Femur (tissue), 1 donor: ENCODE measurements around the gene ADD3.

ENCODE experiments used
- DNase-seq: peaks from one replicate; pipeline ENCODE4 v3.0.0-alpha.2; 2017

ADD3 gene

GRCh38 chr10:110006358-110007160 lies 1.2 kb upstream of the ADD3 start:
- DNase-seq = peak; percentile 87

- DNase-seq = no peak
Observed at GRCh38 chr10:110007161-110007700, 553 bp upstream of the ADD3 start.

GRCh38 chr10:110008518-110009339 lies 945 bp downstream of the ADD3 start:
- peak; percentile 54 for DNase-seq

- no peak for DNase-seq
Observed at GRCh38 chr10:110009736-110010475, 2.1 kb downstream of the ADD3 start.

GRCh38 chr10:110010486-110011378 lies 2.9 kb downstream of the ADD3 start:
- no peak for DNase-seq

- no peak for DNase-seq
Observed at GRCh38 chr10:110011681-110012080, 3.9 kb downstream of the ADD3 start.

- DNase-seq = no peak
Observed at GRCh38 chr10:110013630-110014293, 6.0 kb downstream of the ADD3 start.

GRCh38 chr10:110016039-110016438 lies 8.3 kb downstream of the ADD3 start:
- DNase-seq = no peak

GRCh38 chr10:110017052-110017451 lies 9.3 kb downstream of the ADD3 start:
- DNase-seq = no peak

GRCh38 chr10:110017907-110018306 lies 10.1 kb downstream of the ADD3 start:
- DNase-seq = no peak

GRCh38 chr10:110020265-110020664 lies 12.5 kb downstream of the ADD3 start:
- DNase-seq = no peak

- no peak for DNase-seq
Observed at GRCh38 chr10:110022716-110023504, 15.1 kb downstream of the ADD3 start.

GRCh38 chr10:110023785-110024465 lies 16.1 kb downstream of the ADD3 start:
- DNase-seq = no peak

GRCh38 chr10:110029450-110029849 lies 21.7 kb downstream of the ADD3 start:
- DNase-seq = no peak

- peak; percentile 29 for DNase-seq
Observed at GRCh38 chr10:110032801-110033700, 25.3 kb downstream of the ADD3 start.

GRCh38 chr10:110033701-110034235 lies 26.0 kb downstream of the ADD3 start:
- DNase-seq = no peak

GRCh38 chr10:110034596-110034995 lies 26.8 kb downstream of the ADD3 start:
- no peak for DNase-seq
